Neutrophil (primary cell): ENCODE measurements around the gene PACRGL.

Source experiments
- H3K27ac ChIP-seq: fragments of 200-600 bp; sonication (generic); 2 replicates; pipeline ENCODE4 v1.5.1; 2016; ENCODE audit warnings: mild to moderate bottlenecking, moderate library complexity
- H3K27me3 ChIP-seq: fragments of 200-600 bp; sonication (generic); 2 replicates; pipeline ENCODE4 v1.6.0; 2016; ENCODE audit warnings: mild to moderate bottlenecking
- H3K36me3 ChIP-seq: fragments of 200-600 bp; sonication (generic); 2 replicates; pipeline ENCODE4 v1.5.1; 2017
- H3K4me1 ChIP-seq, 2 experiments: fragments of 200-600 bp in 1 of 2; sonication (generic) in 1 of 2; 1 replicate in 1 of 2; 2 replicates in 1 of 2; pipeline versions ENCODE4 v1.5.1 to v1.6.1; 2013 to 2016; ENCODE audit warnings: low read depth in 1 of 2, low read length in 1 of 2, mild to moderate bottlenecking in 1 of 2, moderate library complexity in 1 of 2; ENCODE audit not compliant: control insufficient read depth in 1 of 2, insufficient read depth in 1 of 2
- H3K4me3 ChIP-seq, 2 experiments: fragments of 200-600 bp in 1 of 2; sonication (generic) in 1 of 2; 1 replicate in 1 of 2; 2 replicates in 1 of 2; pipeline ENCODE4 v1.5.1; 2013 to 2016; ENCODE audit warnings: low read depth in 1 of 2, low read length in 1 of 2, mild to moderate bottlenecking in 1 of 2, moderate library complexity in 1 of 2
- H3K9me3 ChIP-seq: fragments of 200-600 bp; sonication (generic); 2 replicates; pipeline ENCODE4 v1.5.1; 2016
- TF ChIP-seq, protein P1 (sequence below): fragments of 200-600 bp; sonication (generic); IDR thresholded peaks from 2 replicates; pipeline ENCODE4 v1.5.1; 2016; ENCODE audit warnings: antibody characterized with exemption

The PACRGL gene

DNA sequence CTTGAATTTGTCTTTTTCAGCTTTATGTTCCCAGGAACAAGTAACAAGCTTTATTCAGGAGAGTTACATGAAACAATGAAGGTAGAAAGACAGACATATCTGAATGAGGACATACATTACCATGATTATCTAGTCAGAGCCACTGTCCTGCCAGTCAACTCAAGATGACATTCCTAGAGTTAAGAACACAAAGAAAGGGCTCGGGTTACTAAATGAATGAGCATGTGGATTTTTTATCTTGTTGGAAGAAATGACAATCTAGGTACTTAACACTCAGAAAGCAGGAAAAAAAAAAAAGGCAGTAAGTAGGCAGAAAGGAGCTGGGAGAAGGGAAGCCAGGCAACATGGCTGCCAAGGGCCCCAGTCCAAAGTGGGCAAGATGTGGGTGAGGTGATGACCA is 28.0 kb upstream of the PACRGL start:
- Histone ChIP-seq H3K36me3 (no peaks in the 10 kb centered on the region), H3K4me1 (no peaks in the 10 kb centered on the region), H3K27ac (no peak overlapping the region), H3K4me3 (no peak overlapping the region), H3K27me3 (peaks cover 8% of the 10 kb centered on the region), H3K9me3 (no peaks in the 10 kb centered on the region)
- TF ChIP-seq, protein P1, sequence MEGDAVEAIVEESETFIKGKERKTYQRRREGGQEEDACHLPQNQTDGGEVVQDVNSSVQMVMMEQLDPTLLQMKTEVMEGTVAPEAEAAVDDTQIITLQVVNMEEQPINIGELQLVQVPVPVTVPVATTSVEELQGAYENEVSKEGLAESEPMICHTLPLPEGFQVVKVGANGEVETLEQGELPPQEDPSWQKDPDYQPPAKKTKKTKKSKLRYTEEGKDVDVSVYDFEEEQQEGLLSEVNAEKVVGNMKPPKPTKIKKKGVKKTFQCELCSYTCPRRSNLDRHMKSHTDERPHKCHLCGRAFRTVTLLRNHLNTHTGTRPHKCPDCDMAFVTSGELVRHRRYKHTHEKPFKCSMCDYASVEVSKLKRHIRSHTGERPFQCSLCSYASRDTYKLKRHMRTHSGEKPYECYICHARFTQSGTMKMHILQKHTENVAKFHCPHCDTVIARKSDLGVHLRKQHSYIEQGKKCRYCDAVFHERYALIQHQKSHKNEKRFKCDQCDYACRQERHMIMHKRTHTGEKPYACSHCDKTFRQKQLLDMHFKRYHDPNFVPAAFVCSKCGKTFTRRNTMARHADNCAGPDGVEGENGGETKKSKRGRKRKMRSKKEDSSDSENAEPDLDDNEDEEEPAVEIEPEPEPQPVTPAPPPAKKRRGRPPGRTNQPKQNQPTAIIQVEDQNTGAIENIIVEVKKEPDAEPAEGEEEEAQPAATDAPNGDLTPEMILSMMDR = no peak

DNA sequence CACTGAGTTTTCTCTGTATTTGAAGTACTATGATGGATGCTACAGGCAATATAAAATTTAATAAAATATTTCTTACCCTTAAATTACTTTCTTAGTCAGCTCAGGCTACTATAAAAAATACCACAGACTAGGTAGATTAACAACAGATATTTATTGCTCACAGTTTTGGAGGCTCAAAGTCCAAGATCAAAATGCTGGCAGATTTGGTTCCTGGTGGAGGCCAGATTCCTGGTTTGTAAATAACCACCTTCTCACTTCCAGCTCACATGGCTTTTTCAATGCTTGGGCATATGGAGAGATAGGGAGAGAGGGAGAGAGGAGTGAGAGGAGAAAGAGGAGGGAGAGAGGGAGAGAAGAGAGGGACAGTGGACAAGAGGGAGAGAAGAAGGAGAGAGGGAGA is 24.5 kb upstream of the PACRGL start:
- Histone ChIP-seq H3K27ac (no peak overlapping the region), H3K36me3 (no peaks in the 10 kb centered on the region), H3K4me3 (no peak overlapping the region), H3K4me1 (no peaks in the 10 kb centered on the region), H3K9me3 (no peaks in the 10 kb centered on the region), H3K27me3 (peaks cover 18% of the 10 kb centered on the region)
- TF ChIP-seq, protein P1 = no peak

DNA sequence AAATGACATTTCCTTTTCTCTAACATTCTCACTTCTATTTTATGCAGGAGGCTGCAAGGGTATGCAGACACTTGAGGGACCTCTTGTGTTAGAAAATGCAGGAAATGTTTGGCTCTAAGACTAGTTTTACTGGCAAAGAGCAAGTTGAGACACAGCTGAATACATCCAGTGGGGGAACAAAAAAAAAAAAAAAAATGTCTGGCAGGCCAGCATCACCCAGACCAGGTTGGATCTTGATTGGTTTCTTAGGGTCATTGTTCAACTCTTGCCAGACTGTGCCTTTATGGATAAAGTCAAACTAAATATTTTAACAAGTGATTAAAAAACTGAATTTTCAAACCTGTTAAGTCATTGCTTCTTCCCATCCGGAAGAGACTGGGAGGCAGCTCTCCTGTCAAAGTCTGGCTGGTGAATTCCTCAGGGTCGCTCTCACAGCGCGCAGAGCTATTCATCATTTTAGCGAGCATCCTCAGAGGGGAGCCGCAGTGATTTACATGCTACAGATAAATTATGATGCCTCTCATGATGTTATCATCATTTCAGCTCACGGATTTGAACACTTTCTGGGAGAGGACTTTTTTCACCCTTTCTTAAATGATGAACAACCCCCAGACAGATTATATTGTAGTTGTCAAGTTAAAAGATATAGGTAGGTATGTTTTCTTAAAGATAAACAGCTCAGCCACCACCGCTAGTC is 23.6 kb upstream of the PACRGL start:
- Histone ChIP-seq H3K27me3 (peaks cover 23% of the 10 kb centered on the region), H3K27ac (no peak overlapping the region), H3K9me3 (no peaks in the 10 kb centered on the region), H3K4me1 (no peaks in the 10 kb centered on the region), H3K36me3 (no peaks in the 10 kb centered on the region), H3K4me3 (no peak overlapping the region)
- TF ChIP-seq, protein P1 = no peak

DNA sequence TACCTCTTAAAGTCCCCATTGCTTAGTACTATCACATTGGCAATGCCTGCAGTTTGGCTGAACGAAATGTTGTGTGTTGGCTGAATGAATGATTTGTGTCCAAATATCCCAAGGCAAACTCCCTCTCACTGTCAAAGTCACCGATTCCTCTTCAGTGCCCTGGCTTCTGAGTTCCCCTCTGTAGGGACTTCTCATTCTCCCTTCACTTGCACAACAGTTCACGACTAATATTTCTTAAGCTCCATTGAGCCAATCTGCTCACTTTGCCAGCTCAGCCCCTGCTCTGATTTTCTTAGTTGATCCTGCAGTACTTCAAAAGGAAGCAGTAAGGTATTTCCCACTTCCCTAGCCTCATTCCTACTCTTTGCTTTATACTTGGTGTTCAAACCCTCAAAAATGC is 21.9 kb upstream of the PACRGL start:
- peaks cover 28% of the 10 kb centered on the region for H3K27me3 ChIP-seq
- no peaks in the 10 kb centered on the region for H3K9me3 ChIP-seq
- no peaks in the 10 kb centered on the region for H3K36me3 ChIP-seq
- no peak overlapping the region for H3K4me3 ChIP-seq
- TF ChIP-seq, protein P1 = no peak
- H3K27ac ChIP-seq = no peak overlapping the region
- H3K4me1 ChIP-seq = no peaks in the 10 kb centered on the region

DNA sequence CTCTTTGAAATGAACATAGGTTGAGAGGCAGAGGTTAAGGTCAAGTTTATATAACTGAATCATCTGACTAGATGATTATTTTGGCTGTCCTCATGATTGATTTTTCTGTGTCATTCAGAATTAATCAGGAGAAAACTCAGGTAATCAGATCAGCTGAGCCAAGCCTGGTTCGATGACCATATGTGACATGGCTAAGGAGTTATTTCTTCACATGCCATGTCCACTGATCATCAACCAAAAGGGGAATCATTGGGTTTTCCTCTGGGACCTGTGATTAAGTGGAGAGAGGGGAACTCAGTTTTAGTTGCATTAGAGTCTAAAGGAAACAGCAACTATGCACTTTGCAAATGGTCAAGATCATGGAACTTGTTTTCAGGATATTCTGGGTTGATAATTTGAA is 20.3 kb upstream of the PACRGL start:
- Histone ChIP-seq H3K27ac (no peak overlapping the region), H3K27me3 (peaks cover 28% of the 10 kb centered on the region), H3K9me3 (no peaks in the 10 kb centered on the region), H3K4me3 (no peak overlapping the region), H3K36me3 (no peaks in the 10 kb centered on the region), H3K4me1 (no peaks in the 10 kb centered on the region)
- TF ChIP-seq, protein P1 = no peak
